Fibroblast of upper back skin (primary cell): ENCODE measurements around the gene STAT4.

Source experiments
- DNase-seq: peaks from one replicate; pipeline ENCODE4 v3.0.0-alpha.2; 2013

Gene STAT4

GRCh38 chr2:191144217-191144616 is 6.6 kb downstream of the STAT4 start:
- DNase-seq: no peak

- DNase-seq: no peak
These were observed 7.0 kb downstream of the STAT4 start for GRCh38 chr2:191143791-191144190.

- DNase-seq: no peak
These were observed 21.9 kb downstream of the STAT4 start for GRCh38 chr2:191128911-191129304.

- no peak for DNase-seq
These were observed 22.5 kb downstream of the STAT4 start for GRCh38 chr2:191128172-191128910.

- DNase-seq: no peak
These were observed 23.6 kb downstream of the STAT4 start for GRCh38 chr2:191127235-191127634.

GRCh38 chr2:191126386-191127085 is 24.3 kb downstream of the STAT4 start:
- DNase-seq: no peak

GRCh38 chr2:191125646-191126045 is 25.1 kb downstream of the STAT4 start:
- no peak for DNase-seq

GRCh38 chr2:191122638-191123294 is 28.0 kb downstream of the STAT4 start:
- no peak for DNase-seq

- no peak for DNase-seq
These were observed 33.5 kb downstream of the STAT4 start for GRCh38 chr2:191117341-191117740.

- peak; percentile 19 for DNase-seq
These were observed 35.0 kb downstream of the STAT4 start for GRCh38 chr2:191115804-191116203.

- DNase-seq: no peak
These were observed 35.4 kb downstream of the STAT4 start for GRCh38 chr2:191115391-191115790.

- DNase-seq: peak; percentile 26
These were observed 36.3 kb downstream of the STAT4 start for GRCh38 chr2:191114403-191114886.

- no peak for DNase-seq
These were observed 37.0 kb downstream of the STAT4 start for GRCh38 chr2:191113761-191114160.

- no peak for DNase-seq
These were observed 38.3 kb downstream of the STAT4 start for GRCh38 chr2:191112448-191112901.

GRCh38 chr2:191109888-191110287 is 40.9 kb downstream of the STAT4 start:
- no peak for DNase-seq

GRCh38 chr2:191108331-191108730 is 42.5 kb downstream of the STAT4 start:
- DNase-seq: no peak

- DNase-seq: peak; percentile 53
These were observed 45.7 kb downstream of the STAT4 start for GRCh38 chr2:191105082-191105481.

GRCh38 chr2:191103774-191104173 is 47.0 kb downstream of the STAT4 start:
- no peak for DNase-seq

- DNase-seq: no peak
These were observed 50.6 kb downstream of the STAT4 start for GRCh38 chr2:191100216-191100615.

GRCh38 chr2:191087311-191087710 is 63.5 kb downstream of the STAT4 start:
- DNase-seq: no peak

GRCh38 chr2:191086706-191087105 is 64.1 kb downstream of the STAT4 start:
- no peak for DNase-seq

GRCh38 chr2:191083540-191083939 is 67.3 kb downstream of the STAT4 start:
- no peak for DNase-seq

GRCh38 chr2:191082321-191082720 is 68.5 kb downstream of the STAT4 start:
- no peak for DNase-seq
